NCI-H69 (cell line): ENCODE measurements around the gene RIMBP3C.
"Not testable (repeated sequence)": the region's sequence is repeated elsewhere in the genome, so short reads cannot be mapped to it uniquely, and the experiment has no call there.

Experiments used
- DNase-seq: peaks from one replicate; lab custom pipeline; 2025; lab: John Stamatoyannopoulos, UW

Gene RIMBP3C

GRCh38 chr22:21516970-21517764 is 34.1 kb downstream of the RIMBP3C start:
- DNase-seq = not testable (repeated sequence)

GRCh38 chr22:21516522-21516921 is 34.7 kb downstream of the RIMBP3C start:
- DNase-seq = not testable (repeated sequence)

- DNase-seq = not testable (repeated sequence)
These were observed 36.0 kb downstream of the RIMBP3C start for GRCh38 chr22:21515234-21515633.

GRCh38 chr22:21514117-21514516 is 37.1 kb downstream of the RIMBP3C start:
- not testable (repeated sequence) for DNase-seq

- not testable (repeated sequence) for DNase-seq
These were observed 39.2 kb downstream of the RIMBP3C start for GRCh38 chr22:21512022-21512421.

- not testable (repeated sequence) for DNase-seq
These were observed 40.9 kb downstream of the RIMBP3C start for GRCh38 chr22:21510397-21510796.

- DNase-seq = not testable (repeated sequence)
These were observed 51.4 kb downstream of the RIMBP3C start for GRCh38 chr22:21499623-21500506.

- not testable (repeated sequence) for DNase-seq
These were observed 52.8 kb downstream of the RIMBP3C start for GRCh38 chr22:21498489-21498888.

- DNase-seq = not testable (repeated sequence)
These were observed 53.3 kb downstream of the RIMBP3C start for GRCh38 chr22:21497984-21498383.
